Measurements from ENCODE around the gene TRA2B.

- TF ChIP-seq CTCF (IDR thresholded peaks at IDR 0.05; ENCODE audit: insufficient read depth, low read depth, low read length) (no peak), EZH2 (IDR thresholded peaks at IDR 0.05; ENCODE audit: insufficient read depth, low read length) (no peak)
Observed at GRCh38 chr3:185930393-185931107, 7.3 kb downstream of the TRA2B start.

Data from astrocyte (in vitro differentiated cells and primary cell).